Measurements from ENCODE around the gene COL5A1.

- no peak for TF ChIP-seq ZC3H10 (CRISPR knock-in tag; IDR thresholded peaks at IDR 0.05)
- TF ChIP-seq RARB (CRISPR knock-in tag; IDR thresholded peaks at IDR 0.05), result no peak
- TF ChIP-seq ISL1 (CRISPR knock-in tag; IDR thresholded peaks at IDR 0.05), result no peak
- TF ChIP-seq TOX (CRISPR knock-in tag; IDR thresholded peaks at IDR 0.05; ENCODE audit: borderline replicate concordance), result no peak
- no peak for TF ChIP-seq ZNF8 (CRISPR knock-in tag; IDR thresholded peaks at IDR 0.05)
- no peak for TF ChIP-seq PATZ1 (CRISPR knock-in tag; IDR thresholded peaks at IDR 0.05; ENCODE audit: borderline replicate concordance)
- no peak for TF ChIP-seq OSR1 (CRISPR knock-in tag; IDR thresholded peaks at IDR 0.05)
- TF ChIP-seq ESRRG (CRISPR knock-in tag; IDR thresholded peaks at IDR 0.05), result no peak
- no peak for TF ChIP-seq CSDC2 (CRISPR knock-in tag; IDR thresholded peaks at IDR 0.05)
- no peak for TF ChIP-seq TCF4 (CRISPR knock-in tag; IDR thresholded peaks at IDR 0.05; ENCODE audit: borderline replicate concordance)
- TF ChIP-seq CREB5 (CRISPR knock-in tag; IDR thresholded peaks at IDR 0.05; ENCODE audit: low read depth), result no peak
Observed at GRCh38 chr9:134847138-134847537, 205.5 kb downstream of the COL5A1 start.

Measured in SK-N-SH treated with all-trans-retinoic acid at 6 μM for 48 hours (cell line).